NCI-H526 treated with DMSO at 0.1 percent for 48 hours (cell line): ENCODE data around the gene COL7A1.
"Not testable (repeated sequence)": the region's sequence is repeated elsewhere in the genome, so short reads cannot be mapped to it uniquely, and the experiment has no call there.

Experiments
- DNase-seq: peaks from one replicate; lab custom pipeline; 2025; lab: John Stamatoyannopoulos, UW

Gene COL7A1

DNA sequence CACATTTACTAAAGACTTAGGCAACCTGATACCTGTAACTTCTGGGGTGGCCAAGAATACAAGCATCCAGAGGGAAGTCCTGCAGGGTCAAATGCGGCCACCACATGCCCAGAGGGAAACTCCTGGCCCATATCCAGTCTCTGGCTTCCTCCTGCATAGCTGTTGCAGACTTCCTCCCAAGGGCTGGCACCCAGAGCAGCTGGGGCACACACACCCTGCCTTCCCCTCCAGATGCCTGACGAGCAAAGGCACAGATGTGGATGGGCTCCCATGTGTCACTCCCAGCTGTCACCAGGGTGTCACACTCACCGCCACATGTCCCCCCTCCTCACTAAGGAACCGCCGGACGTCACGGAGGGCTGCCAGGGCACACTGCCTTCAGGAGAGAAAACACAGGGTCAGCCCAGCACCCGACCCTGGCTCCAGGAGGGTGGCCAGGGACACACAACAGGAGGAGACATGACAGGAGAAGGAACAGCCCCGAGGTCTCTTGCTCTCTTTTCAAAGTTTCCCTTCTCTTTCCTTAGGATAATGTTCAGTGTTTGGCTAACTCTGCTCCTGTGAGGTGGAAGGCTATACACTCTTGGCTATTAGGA is 51.8 kb downstream of the COL7A1 start:
- no peak for DNase-seq

DNA sequence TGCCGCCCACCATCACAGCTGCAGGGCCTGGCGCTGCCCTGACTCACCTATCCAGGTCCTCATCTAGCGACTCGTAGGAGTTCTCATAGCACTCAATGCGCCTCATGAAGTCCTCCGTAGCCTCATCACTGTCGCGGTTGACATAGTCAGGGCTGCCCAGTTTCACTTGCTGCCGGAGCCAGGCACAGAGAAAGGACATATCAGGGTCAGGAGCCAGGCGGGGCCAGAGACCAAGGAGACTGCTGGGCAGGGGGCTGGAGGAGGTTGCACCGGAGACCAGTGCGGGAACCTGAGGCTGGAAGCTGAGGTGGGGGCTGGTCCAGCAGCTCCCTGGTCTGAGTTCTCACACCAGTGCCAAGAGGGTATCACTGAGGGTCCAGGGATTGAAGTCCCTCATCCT is 56.7 kb downstream of the COL7A1 start:
- no peak for DNase-seq

- DNase-seq = no peak
Measured at GRCh38 chr3:48536785-48537184, 58.3 kb downstream of the COL7A1 start.

GRCh38 chr3:48536116-48536515 is 59.0 kb downstream of the COL7A1 start:
- DNase-seq = no peak

GRCh38 chr3:48535578-48535977 is 59.6 kb downstream of the COL7A1 start:
- no peak for DNase-seq

- DNase-seq = no peak
Measured at GRCh38 chr3:48532977-48533337, 62.2 kb downstream of the COL7A1 start.

- no peak for DNase-seq
Measured at GRCh38 chr3:48532271-48532976, 62.7 kb downstream of the COL7A1 start.

DNA sequence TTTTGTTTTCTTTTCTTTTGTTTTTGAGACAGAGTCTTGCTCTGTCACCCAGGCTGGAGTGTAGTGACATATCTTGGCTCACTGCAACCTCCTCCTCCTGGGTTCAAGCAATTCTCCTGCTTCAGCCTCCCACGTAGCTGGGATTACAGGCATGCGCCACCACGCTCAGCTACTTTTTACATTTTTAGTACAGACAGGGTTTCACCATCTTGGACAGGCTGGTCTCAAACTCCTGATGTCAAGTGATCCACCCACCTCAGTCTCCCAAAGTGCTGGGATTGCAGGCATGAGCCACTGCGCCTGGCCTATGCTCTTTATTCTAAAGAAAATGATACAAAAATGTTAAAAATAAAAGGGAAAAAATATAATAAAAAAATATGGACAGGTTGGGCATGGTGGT is 64.4 kb downstream of the COL7A1 start:
- DNase-seq = not testable (repeated sequence)

- no peak for DNase-seq
Measured at GRCh38 chr3:48528754-48529153, 66.4 kb downstream of the COL7A1 start.

DNA sequence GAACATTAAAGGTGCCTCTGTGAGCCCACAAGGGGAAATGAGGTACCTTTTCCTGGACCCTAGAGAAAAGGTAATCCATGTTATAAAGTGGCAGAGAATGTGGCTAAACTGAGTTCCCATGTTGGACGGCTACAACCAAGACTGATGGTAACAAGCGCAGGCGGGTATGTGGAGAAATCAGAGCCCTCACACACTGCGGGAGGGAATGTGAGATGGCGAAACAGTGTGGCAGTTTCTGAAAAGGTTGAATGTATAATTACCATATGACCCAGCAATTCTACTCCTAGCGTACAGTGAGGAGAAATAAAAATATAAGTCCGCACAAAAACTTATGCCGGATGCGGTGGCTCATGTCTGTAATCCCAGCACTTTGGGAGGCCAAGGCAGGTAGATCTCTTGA is 67.1 kb downstream of the COL7A1 start:
- DNase-seq = no peak

- DNase-seq = no peak
Measured at GRCh38 chr3:48524970-48525369, 70.2 kb downstream of the COL7A1 start.

GRCh38 chr3:48521635-48522034 is 73.5 kb downstream of the COL7A1 start:
- DNase-seq = no peak

DNA sequence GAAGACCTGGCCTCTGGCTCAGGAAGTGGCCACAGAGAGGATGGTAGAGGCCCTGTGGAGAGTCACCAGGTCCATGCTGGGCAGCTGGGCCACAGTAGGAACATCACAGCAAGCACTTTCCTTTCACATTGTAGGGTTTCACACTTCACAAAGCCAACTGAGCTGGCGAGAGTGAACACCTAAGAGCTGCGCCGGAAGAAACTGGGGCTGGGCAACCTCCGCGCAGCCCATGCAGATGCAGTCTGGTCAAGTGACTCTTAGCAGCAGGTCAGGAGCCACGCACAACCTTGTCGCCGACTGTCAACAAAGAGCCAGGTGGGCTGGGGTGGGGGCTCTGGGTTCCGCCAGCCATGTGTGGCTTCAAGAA is 75.9 kb downstream of the COL7A1 start:
- DNase-seq = no peak

GRCh38 chr3:48518638-48519276 is 76.4 kb downstream of the COL7A1 start:
- DNase-seq = no peak

DNA sequence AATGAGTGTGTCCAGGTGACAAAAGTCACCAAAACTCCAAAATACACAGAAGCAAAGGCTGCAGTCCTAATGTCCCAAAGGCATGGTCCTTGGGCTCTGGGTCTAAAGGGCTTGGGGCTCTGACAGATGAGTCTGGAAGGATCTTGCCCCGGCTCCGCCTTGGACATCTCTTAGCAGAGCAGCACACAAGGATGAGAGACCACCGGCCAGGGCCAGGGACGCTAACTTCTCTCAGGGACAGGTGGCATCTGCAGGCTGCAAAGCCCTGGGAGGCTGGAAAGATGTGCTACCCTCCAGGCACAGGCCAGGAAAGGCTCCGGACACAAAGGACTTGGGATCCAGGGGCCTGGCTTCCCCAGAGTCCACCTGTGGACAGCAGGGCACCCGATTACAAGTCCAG is 77.1 kb downstream of the COL7A1 start:
- no peak for DNase-seq

- DNase-seq = no peak
Measured at GRCh38 chr3:48516571-48516970, 78.6 kb downstream of the COL7A1 start.

GRCh38 chr3:48514431-48515227 is 80.5 kb downstream of the COL7A1 start:
- DNase-seq = no peak
